Muscle layer of colon (tissue), 2 donors: ENCODE measurements around the gene GOLPH3L.
"Not testable (repeated sequence)": the region's sequence is repeated elsewhere in the genome, so short reads cannot be mapped to it uniquely, and the experiment has no call there.

Source experiments
- H3K27ac ChIP-seq: one replicate; pipeline ENCODE4 v1.7.0; 2013; ENCODE audit warnings: low read depth, mild to moderate bottlenecking, low read length, moderate library complexity
- H3K27me3 ChIP-seq, 2 donors: one replicate each; pipeline ENCODE4 v1.7.0; 2013; ENCODE audit warnings: low read length in 2 of 2, mild to moderate bottlenecking in 2 of 2; ENCODE audit not compliant: insufficient read depth in 2 of 2, control insufficient read depth in 1 of 2
- H3K36me3 ChIP-seq: one replicate; pipeline ENCODE4 v1.7.0; 2013; ENCODE audit warnings: mild to moderate bottlenecking, low read length; ENCODE audit not compliant: insufficient read depth
- H3K4me1 ChIP-seq: one replicate; pipeline ENCODE4 v1.7.0; 2013; ENCODE audit warnings: mild to moderate bottlenecking, low read length; ENCODE audit not compliant: insufficient read depth
- H3K4me3 ChIP-seq, 2 donors: one replicate each; pipeline ENCODE4 v1.7.0; 2013; ENCODE audit warnings: low read length in 2 of 2, low read depth in 1 of 2, mild to moderate bottlenecking in 1 of 2, moderate library complexity in 1 of 2
- H3K9ac ChIP-seq: one replicate; pipeline ENCODE4 v1.7.0; 2013; ENCODE audit warnings: low read length
- H3K9me3 ChIP-seq: one replicate; pipeline ENCODE4 v1.7.0; 2013; ENCODE audit warnings: mild to moderate bottlenecking, low read length
- donor health status: abdominal sarcoma.
- donor health status: Adenocarcinoma of cecum.

Gene GOLPH3L

DNA sequence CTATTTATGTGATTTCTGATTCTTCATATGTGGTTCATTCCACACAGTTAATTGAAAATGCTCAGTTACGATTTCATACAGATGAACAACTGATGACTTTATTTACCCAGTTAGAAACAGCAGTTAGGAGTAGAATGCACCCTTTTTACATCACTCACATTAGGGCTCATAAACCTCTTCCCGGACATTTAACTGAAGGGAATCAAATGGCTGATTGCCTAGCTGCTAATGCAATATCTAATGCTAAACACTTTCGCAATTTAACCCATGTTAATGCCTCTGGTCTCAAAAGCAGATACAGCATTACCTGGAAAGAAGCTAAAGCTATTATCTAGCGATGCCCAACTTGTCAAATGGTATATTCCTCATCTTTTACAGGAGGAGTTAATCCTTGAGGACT is 39.9 kb downstream of the GOLPH3L start:
- not testable (repeated sequence) for H3K27ac ChIP-seq, H3K4me1 ChIP-seq, H3K27me3 ChIP-seq, H3K9ac ChIP-seq, H3K9me3 ChIP-seq, H3K4me3 ChIP-seq
- H3K36me3 ChIP-seq = peaks cover 13% of the 10 kb centered on the region

DNA sequence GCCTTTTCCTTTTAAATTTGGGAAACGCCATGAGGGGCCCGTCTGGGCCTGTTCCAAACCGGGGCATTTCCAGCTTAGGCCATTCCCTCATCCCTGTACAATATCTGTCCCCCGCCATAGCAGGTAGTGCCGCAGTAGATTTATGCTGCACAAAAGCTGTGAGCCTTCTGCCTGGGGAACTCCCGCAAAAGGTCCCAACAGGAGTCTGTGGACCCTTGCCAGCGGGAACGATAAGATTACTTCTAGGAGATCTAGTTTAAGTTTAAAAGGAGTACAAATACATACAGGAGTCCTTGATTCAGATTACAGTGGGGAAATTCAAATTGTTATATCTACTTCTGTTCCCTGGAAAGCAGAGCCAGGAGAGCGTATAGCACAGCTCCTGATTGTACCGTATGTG is 42.3 kb downstream of the GOLPH3L start:
- not testable (repeated sequence) for H3K9me3 ChIP-seq, H3K27ac ChIP-seq, H3K4me3 ChIP-seq, H3K27me3 ChIP-seq, H3K4me1 ChIP-seq, H3K36me3 ChIP-seq, H3K9ac ChIP-seq

DNA sequence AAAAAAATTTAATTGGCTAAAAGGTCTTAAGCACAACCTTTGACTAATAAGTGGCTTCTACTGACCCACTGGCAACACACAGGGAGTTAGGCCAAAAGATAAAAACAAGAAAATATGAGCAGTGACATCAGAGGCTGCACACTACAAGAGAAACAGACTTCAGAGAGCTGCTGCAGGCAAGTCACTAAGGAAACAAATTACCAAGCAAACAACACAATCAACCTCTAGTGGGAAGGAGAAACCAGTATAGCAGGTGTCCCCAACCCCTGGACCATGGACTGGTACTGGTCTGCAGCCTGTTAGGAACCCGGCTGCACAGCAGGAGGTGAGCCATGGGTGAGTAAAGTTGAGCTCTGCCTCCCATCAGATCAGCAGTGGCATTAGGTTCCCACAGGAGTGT is 46.8 kb downstream of the GOLPH3L start:
- Histone ChIP-seq H3K27me3 (no peaks in the 10 kb centered on the region), H3K9ac (no peak overlapping the region), H3K4me3 (no peak overlapping the region), H3K4me1 (no peaks in the 10 kb centered on the region), H3K27ac (no peak overlapping the region), H3K9me3 (no peaks in the 10 kb centered on the region), H3K36me3 (peaks cover 27% of the 10 kb centered on the region)

DNA sequence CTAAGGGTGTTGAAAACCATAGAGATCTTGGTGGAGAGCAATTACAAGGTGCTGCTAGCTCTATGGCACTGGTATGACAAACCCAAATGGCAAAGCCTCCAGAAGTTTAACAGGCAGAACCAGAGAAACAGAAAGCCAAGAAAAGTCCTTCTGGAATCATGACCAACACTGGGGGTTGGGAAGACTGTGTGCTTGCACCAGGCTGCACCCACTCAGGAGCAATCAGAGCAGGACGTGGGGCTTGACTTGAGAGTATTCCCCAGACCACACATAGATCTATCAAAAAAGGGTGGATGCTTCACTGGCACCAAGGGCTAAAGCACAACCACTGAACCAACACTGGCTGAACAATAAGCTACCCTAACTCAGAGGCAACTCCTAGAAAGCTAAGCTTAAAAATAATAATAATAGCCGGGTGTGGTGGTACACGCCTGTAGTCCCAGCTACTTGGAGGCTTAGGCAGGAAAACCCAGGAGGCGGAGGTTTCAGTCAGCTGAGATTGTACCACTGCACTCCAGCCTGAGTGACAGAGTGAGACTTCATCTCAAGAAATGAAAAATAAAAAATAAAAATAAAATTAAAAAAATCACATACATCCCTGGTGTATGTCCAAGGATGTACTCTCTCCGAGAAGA is 47.4 kb downstream of the GOLPH3L start:
- no peak overlapping the region for H3K9ac ChIP-seq
- no peak overlapping the region for H3K4me3 ChIP-seq
- no peaks in the 10 kb centered on the region for H3K27me3 ChIP-seq
- no peaks in the 10 kb centered on the region for H3K9me3 ChIP-seq
- H3K27ac ChIP-seq = no peak overlapping the region
- H3K4me1 ChIP-seq = no peaks in the 10 kb centered on the region
- peaks cover 27% of the 10 kb centered on the region for H3K36me3 ChIP-seq

DNA sequence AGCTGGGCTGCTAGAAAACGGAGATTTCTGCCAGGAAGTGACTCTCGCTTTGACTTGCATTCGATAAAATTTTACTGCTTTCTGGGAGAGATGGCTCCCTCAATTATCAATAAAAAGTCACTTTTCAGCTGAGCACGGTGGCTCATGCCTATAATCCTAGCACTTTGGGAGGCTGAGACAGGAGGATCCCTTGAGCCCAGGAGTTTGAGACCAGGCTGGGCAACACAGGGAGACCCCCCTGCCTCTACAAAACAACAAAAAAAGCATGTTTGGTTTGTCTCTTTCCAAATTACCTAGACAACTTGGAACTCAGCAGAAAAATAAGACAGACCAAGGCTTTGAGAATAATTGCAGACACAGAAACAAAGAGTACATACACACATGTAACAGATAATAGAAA is 54.7 kb downstream of the GOLPH3L start:
- no peak overlapping the region for H3K27ac ChIP-seq
- H3K9me3 ChIP-seq = no peaks in the 10 kb centered on the region
- H3K4me1 ChIP-seq = no peaks in the 10 kb centered on the region
- no peak overlapping the region for H3K9ac ChIP-seq
- no peaks in the 10 kb centered on the region for H3K27me3 ChIP-seq
- peaks cover 12% of the 10 kb centered on the region for H3K36me3 ChIP-seq
- no peak overlapping the region for H3K4me3 ChIP-seq

DNA sequence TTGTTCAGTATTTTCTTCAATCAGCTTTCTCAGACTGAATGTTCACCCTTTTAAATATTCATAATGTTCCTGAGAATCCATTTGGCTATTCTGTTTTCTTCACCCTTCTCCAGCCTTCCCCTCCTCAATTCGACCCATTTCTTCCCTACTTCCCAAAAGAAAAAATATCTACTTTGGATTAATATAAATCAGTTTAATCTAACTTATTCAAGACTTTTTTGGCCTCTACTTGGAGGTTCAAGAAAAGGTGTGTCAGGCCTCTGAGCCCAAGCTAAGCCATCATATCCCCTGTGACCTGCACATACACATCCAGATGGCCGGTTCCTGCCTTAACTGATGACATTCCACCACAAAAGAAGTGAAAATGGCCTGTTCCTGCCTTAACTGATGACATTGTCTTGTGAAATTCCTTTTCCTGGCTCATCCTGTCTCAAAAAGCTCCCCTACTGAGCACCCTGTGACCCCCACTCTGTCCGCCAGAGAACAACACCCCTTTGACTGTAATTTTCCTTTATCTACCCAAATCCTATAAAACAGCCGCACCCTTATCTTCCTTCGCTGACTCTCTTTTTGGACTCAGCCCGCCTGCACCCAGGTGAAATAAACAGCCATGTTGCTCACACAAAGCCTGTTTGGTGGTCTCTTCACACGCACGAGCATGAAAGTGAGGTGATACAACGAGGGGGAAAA is 55.7 kb downstream of the GOLPH3L start:
- H3K4me3 ChIP-seq, H3K27me3 ChIP-seq, H3K9me3 ChIP-seq, H3K9ac ChIP-seq, H3K4me1 ChIP-seq, H3K36me3 ChIP-seq, H3K27ac ChIP-seq: not testable (repeated sequence)

DNA sequence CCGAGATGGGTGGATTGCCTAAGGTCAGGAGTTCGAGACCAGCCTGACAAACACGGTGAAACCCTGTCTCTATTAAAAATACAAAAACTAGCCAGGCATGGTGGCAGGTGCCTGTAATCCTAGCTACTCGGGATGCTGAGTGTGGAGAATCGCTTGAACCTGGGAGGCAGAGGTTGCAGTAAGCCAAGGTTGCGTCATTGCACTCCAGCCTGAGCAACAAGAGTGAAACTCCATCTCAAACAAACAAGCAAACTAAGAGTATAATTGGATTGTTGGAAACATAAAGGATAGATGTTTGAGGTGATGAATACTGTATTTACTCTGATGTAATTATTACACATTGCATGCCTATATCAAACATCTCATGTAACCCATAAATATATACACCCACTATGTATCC is 58.5 kb downstream of the GOLPH3L start:
- not testable (repeated sequence) for H3K27me3 ChIP-seq, H3K4me3 ChIP-seq, H3K9me3 ChIP-seq, H3K4me1 ChIP-seq, H3K27ac ChIP-seq, H3K36me3 ChIP-seq, H3K9ac ChIP-seq

DNA sequence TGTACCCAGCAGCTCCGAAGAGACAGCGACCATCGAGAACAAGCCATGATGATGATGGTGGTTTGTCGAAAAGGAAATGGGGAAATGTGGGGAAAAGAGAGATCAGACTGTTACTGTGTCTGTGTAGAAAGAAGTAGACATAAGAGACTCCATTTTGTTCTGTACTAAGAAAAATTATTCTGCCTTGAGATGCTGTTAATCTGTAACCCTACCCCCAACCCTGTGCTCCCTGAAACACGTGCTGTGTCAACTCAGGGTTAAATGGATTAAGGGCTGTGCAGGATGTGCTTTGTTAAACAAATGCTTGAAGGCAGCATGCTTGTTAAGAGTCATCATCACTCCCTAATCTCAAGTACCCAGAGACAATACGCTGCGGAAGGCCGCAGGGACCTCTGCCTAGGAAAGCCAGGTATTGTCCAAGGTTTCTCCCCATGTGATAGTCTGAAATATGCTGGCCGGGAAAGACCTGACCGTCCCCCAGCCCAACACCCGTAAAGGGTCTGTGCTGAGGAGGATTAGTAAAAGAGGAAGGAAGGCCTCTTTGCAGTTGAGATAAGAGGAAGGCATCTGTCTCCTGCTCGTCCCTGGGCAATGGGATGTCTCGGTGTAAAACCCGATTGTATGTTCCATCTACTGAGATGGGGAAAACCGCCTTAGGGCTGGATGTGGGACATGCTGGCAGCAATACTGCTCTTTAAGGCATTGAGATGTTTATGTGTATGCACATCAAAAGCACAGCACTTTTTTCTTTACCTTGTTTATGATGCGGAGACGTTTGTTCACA is 61.9 kb downstream of the GOLPH3L start:
- not testable (repeated sequence) for H3K4me3 ChIP-seq, H3K27me3 ChIP-seq, H3K27ac ChIP-seq, H3K9me3 ChIP-seq, H3K4me1 ChIP-seq, H3K36me3 ChIP-seq, H3K9ac ChIP-seq

DNA sequence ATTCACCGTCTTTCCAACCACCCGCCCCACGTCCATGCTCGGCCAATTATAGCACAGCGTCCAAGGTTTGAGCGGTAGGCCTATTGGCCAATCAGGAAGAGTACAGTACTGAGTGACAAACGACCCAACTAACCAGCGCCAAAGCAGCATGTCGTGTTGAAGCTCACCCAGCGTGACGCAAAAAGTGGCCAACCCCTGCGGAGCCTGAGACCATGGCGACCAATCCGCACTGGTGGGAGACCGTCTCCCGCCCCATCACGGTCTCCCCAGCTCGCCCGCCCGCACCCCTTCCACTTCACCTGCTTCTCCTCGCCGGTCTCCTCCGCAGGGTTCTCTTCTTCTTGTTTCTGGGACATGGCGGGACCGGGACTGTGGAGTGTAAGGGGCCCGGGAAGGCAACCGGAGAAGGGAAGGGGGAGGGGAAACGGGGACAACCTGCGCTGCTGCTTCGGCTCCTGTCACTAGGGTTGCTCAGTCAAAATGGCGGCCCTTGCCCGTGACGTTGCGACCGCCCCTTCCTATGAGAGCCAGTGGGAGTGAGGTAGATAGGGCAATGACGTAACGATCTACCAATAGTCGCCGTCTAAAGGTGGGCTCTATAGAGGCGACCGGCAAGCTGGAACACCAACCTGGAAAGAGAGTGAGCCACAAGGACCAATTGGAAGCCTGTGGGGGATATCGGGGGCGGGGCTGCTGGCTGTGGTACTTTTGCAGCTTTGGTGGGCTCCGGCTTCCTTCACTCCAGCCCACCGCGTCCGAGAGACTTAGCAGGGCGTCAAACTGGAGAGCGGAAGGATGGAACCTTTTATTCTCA is 67.6 kb downstream of the GOLPH3L start, which contains the start of gene ENSA:
Gene ENSA, minus strand, starts transcription at position 498 of the 814 bp plus-strand sequence. Its CDS starts 142 bp downstream, at position 356.
- H3K9me3 ChIP-seq = no peaks in the 10 kb centered on the region
- H3K4me3 ChIP-seq = peak within 1 kb of the TSS; percentile 69 to 72
- peaks cover 13% of the 10 kb centered on the region for H3K4me1 ChIP-seq
- H3K27ac ChIP-seq = peak within 1 kb of the TSS; percentile 95
- peaks cover 35% of the 10 kb centered on the region for H3K36me3 ChIP-seq
- H3K27me3 ChIP-seq = no peaks in the 10 kb centered on the region
- peak within 1 kb of the TSS; percentile 55 for H3K9ac ChIP-seq

DNA sequence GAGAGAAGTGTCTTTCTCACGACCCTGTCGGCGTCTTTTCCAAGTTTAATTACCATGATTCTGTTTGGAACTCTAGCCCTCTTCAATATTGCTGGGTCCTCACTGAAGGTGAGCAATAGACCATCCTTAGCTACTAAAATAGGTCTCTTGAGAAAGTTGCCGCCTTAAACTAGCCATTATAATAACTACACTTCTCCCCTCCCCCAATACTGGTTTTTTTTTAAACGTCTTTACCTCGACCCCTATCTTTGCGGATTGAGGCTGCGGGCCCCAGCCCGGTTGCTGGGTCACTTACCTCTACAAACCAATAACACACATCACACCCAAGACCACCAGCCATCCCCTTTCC is 68.2 kb downstream of the GOLPH3L start:
- peaks cover 13% of the 10 kb centered on the region for H3K4me1 ChIP-seq
- H3K36me3 ChIP-seq = peaks cover 40% of the 10 kb centered on the region
- H3K4me3 ChIP-seq = peak overlapping the region; percentile 69 to 72
- H3K9me3 ChIP-seq = no peaks in the 10 kb centered on the region
- H3K9ac ChIP-seq = peak overlapping the region; percentile 55
- H3K27ac ChIP-seq = peak overlapping the region; percentile 95
- H3K27me3 ChIP-seq = no peaks in the 10 kb centered on the region

DNA sequence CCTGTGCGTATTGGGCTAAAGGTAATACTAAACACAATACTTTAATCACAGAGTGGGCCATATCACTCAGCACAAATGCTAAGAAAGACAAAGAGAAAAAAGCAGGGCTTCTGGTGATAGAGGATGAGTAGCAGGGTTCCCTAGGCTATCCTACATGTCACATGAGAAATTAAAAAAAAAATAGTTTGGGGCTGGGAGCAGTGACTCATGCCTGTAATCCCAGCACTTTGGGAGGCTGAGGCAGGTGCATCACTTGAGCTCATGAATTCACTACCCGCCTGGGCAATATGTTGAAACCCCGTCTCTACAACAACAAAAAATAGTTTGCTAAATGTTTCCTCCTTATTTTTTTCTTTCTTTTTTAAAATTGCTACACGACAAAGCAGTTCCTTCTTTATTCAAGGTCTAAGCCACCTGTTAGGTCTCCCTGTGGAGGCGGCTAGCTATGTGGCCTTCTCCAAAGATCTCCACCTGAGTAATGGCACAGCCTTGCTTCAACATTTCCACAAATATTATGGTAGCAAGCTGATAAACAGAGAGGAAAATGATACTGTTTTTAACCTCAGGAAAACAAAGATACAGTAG is 69.0 kb downstream of the GOLPH3L start:
- H3K9ac ChIP-seq = peak overlapping the region; percentile 55
- no peaks in the 10 kb centered on the region for H3K27me3 ChIP-seq
- peaks cover 13% of the 10 kb centered on the region for H3K4me1 ChIP-seq
- no peaks in the 10 kb centered on the region for H3K9me3 ChIP-seq
- H3K4me3 ChIP-seq = peak overlapping the region in 1 of 2 donors; percentile 69
- peak overlapping the region; percentile 95 for H3K27ac ChIP-seq
- peaks cover 43% of the 10 kb centered on the region for H3K36me3 ChIP-seq
